ENCODE measurements around the gene SULT1A2. TPM values are rescaled to one million over a fixed set of nuclear protein-coding genes. Genes with fewer than 3 reads are reported as not detected.
A peak's percentile ranks its signal among the peaks of the same experiment; 100 is the strongest.
"Not testable (repeated sequence)": the region's sequence is repeated elsewhere in the genome, so short reads cannot be mapped to it uniquely, and the experiment has no call there.

The SULT1A2 gene
- total RNA-seq, 1 donor from 2014 or later, result 3.9 TPM

- not testable (repeated sequence) for H3K36me3 Mint-ChIP-seq (ENCODE audit: insufficient read depth); H3K27me3 Mint-ChIP-seq; H3K27ac Mint-ChIP-seq; DNase-seq (ENCODE audit: low spot score, unreplicated experiment); H3K9me3 Mint-ChIP-seq (ENCODE audit: low read depth); H3K4me3 Mint-ChIP-seq (ENCODE audit: low read depth)
- peaks cover 20% of the 10 kb centered on the region for H3K4me1 Mint-ChIP-seq (ENCODE audit: low read depth)
These were observed 2.8 kb upstream of the SULT1A2 start for GRCh38 chr16:28599377-28600285.

- H3K4me3 Mint-ChIP-seq (ENCODE audit: low read depth), result no peak overlapping the region
- no peaks in the 10 kb centered on the region for H3K9me3 Mint-ChIP-seq (ENCODE audit: low read depth)
- H3K27me3 Mint-ChIP-seq, result no peaks in the 10 kb centered on the region
- peak overlapping the region; percentile 95 for H3K27ac Mint-ChIP-seq
- TF ChIP-seq CTCF (IDR thresholded peaks at IDR 0.05; ENCODE audit: unreplicated experiment), result peak; percentile 27
- no peak for DNase-seq (ENCODE audit: low spot score, unreplicated experiment)
- peaks cover 5% of the 10 kb centered on the region for H3K36me3 Mint-ChIP-seq (ENCODE audit: insufficient read depth)
- H3K4me1 Mint-ChIP-seq (ENCODE audit: low read depth), result peaks cover 20% of the 10 kb centered on the region
These were observed 927 bp upstream of the SULT1A2 start for GRCh38 chr16:28597692-28598261.

- peak overlapping the region; percentile 52 for H3K4me3 Mint-ChIP-seq (ENCODE audit: low read depth)
These were observed 677 bp downstream of the SULT1A2 start for GRCh38 chr16:28596115-28596630.

GRCh38 chr16:28595451-28595850, 1.4 kb downstream of the SULT1A2 start:
- H3K27ac Mint-ChIP-seq; DNase-seq (ENCODE audit: low spot score, unreplicated experiment); H3K27me3 Mint-ChIP-seq; H3K9me3 Mint-ChIP-seq (ENCODE audit: low read depth): not testable (repeated sequence)
- peaks cover 11% of the 10 kb centered on the region for H3K36me3 Mint-ChIP-seq (ENCODE audit: insufficient read depth)
- H3K4me3 Mint-ChIP-seq (ENCODE audit: low read depth), result peak overlapping the region; percentile 11
- H3K4me1 Mint-ChIP-seq (ENCODE audit: low read depth), result peaks cover 20% of the 10 kb centered on the region

More at GRCh38 chr16:28596115-28596630, 677 bp downstream of the SULT1A2 start:
- Mint-ChIP-seq H3K27ac (peak overlapping the region; percentile 95), H3K36me3 (ENCODE audit: insufficient read depth) (peaks cover 9% of the 10 kb centered on the region), H3K9me3 (ENCODE audit: low read depth) (no peaks in the 10 kb centered on the region), H3K27me3 (no peaks in the 10 kb centered on the region), H3K4me1 (ENCODE audit: low read depth) (peaks cover 20% of the 10 kb centered on the region)
- no peak for TF ChIP-seq CTCF (IDR thresholded peaks at IDR 0.05; ENCODE audit: unreplicated experiment)
- no peak for DNase-seq (ENCODE audit: low spot score, unreplicated experiment)

- Mint-ChIP-seq H3K9me3 (ENCODE audit: low read depth) (no peaks in the 10 kb centered on the region), H3K27me3 (no peaks in the 10 kb centered on the region), H3K4me1 (ENCODE audit: low read depth) (peaks cover 20% of the 10 kb centered on the region), H3K27ac (no peak overlapping the region), H3K4me3 (ENCODE audit: low read depth) (no peak overlapping the region), H3K36me3 (ENCODE audit: insufficient read depth) (peaks cover 14% of the 10 kb centered on the region)
- no peak for DNase-seq (ENCODE audit: low spot score, unreplicated experiment)
- no peak for TF ChIP-seq CTCF (IDR thresholded peaks at IDR 0.05; ENCODE audit: unreplicated experiment)
These were observed 3.8 kb downstream of the SULT1A2 start for GRCh38 chr16:28592979-28593553.

GRCh38 chr16:28592511-28592910, 4.3 kb downstream of the SULT1A2 start:
- no peak for TF ChIP-seq CTCF (IDR thresholded peaks at IDR 0.05; ENCODE audit: unreplicated experiment)
- Mint-ChIP-seq H3K36me3 (ENCODE audit: insufficient read depth) (peaks cover 14% of the 10 kb centered on the region), H3K9me3 (ENCODE audit: low read depth) (no peaks in the 10 kb centered on the region), H3K27me3 (no peaks in the 10 kb centered on the region), H3K27ac (no peak overlapping the region), H3K4me3 (ENCODE audit: low read depth) (no peak overlapping the region), H3K4me1 (ENCODE audit: low read depth) (peaks cover 15% of the 10 kb centered on the region)
- no peak for DNase-seq (ENCODE audit: low spot score, unreplicated experiment)

Measured in progenitor cell of endocrine pancreas (in vitro differentiated cells).